ENCODE data around the gene METAP2. TPM values are rescaled to one million over a fixed set of nuclear protein-coding genes. Genes with fewer than 3 reads are reported as not detected.

METAP2 gene
- total RNA-seq, 1 donor from 2014 or later: 20.6 TPM

- TF ChIP-seq, protein P1, sequence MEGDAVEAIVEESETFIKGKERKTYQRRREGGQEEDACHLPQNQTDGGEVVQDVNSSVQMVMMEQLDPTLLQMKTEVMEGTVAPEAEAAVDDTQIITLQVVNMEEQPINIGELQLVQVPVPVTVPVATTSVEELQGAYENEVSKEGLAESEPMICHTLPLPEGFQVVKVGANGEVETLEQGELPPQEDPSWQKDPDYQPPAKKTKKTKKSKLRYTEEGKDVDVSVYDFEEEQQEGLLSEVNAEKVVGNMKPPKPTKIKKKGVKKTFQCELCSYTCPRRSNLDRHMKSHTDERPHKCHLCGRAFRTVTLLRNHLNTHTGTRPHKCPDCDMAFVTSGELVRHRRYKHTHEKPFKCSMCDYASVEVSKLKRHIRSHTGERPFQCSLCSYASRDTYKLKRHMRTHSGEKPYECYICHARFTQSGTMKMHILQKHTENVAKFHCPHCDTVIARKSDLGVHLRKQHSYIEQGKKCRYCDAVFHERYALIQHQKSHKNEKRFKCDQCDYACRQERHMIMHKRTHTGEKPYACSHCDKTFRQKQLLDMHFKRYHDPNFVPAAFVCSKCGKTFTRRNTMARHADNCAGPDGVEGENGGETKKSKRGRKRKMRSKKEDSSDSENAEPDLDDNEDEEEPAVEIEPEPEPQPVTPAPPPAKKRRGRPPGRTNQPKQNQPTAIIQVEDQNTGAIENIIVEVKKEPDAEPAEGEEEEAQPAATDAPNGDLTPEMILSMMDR (IDR thresholded peaks at IDR 0.05): no peak
Measured at GRCh38 chr12:95538656-95539055, 64.7 kb downstream of the METAP2 start.

GRCh38 chr12:95541436-95541835 is 67.5 kb downstream of the METAP2 start:
- intact Hi-C loops (cut with DNase I): no loop called here
- H3K27me3 ChIP-seq: no peaks in the 10 kb centered on the region
- no peaks in the 10 kb centered on the region for H3K4me1 ChIP-seq
- H3K4me3 ChIP-seq: no peak overlapping the region
- TF ChIP-seq, protein P1 (IDR thresholded peaks at IDR 0.05): no peak
- DNase-seq (ENCODE audit: low spot score in 2 of 2): no peak
- H3K9me3 ChIP-seq: no peaks in the 10 kb centered on the region
- no peak overlapping the region for H3K27ac ChIP-seq
- no peaks in the 10 kb centered on the region for H3K36me3 ChIP-seq

More at GRCh38 chr12:95538656-95539055, 64.7 kb downstream of the METAP2 start:
- Histone ChIP-seq H3K27ac (no peak overlapping the region), H3K4me1 (no peaks in the 10 kb centered on the region), H3K27me3 (no peaks in the 10 kb centered on the region), H3K36me3 (no peaks in the 10 kb centered on the region), H3K9me3 (no peaks in the 10 kb centered on the region), H3K4me3 (no peak overlapping the region)
- intact Hi-C loops (cut with DNase I): loop anchor here (10.0 kb wide), 1 partner anchor 464 kb away; the partner anchor contains the start of gene NR2C1
- no peak for DNase-seq (ENCODE audit: low spot score in 2 of 2)

DNA sequence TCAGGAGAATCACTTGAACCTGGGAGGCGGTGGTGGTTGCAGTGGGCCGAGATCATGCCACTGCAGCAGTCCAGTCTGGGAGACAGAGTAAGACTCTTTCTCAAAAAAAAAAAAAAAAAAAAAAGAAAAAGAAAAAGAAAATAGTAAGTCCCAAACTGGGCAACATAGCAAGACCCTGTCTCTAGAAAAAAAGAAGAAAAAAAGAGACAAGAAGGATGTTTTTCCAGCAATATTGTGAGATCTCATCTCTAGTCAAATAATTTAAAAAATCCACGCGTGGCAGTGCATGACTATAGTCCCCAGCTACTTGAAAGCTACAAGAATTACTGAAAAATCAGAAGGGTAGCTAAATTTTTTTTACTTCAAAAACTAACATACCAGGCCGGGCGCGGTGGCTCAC is 69.4 kb downstream of the METAP2 start:
- DNase-seq (ENCODE audit: low spot score in 2 of 2): no peak
- Histone ChIP-seq H3K27me3 (no peaks in the 10 kb centered on the region), H3K9me3 (no peaks in the 10 kb centered on the region), H3K27ac (no peak overlapping the region), H3K36me3 (no peaks in the 10 kb centered on the region), H3K4me3 (no peak overlapping the region), H3K4me1 (no peaks in the 10 kb centered on the region)
- intact Hi-C loops (cut with DNase I): no loop called here
- TF ChIP-seq, protein P1 (IDR thresholded peaks at IDR 0.05): no peak

GRCh38 chr12:95544756-95545155 is 70.8 kb downstream of the METAP2 start:
- H3K4me3 ChIP-seq: no peak overlapping the region
- H3K36me3 ChIP-seq: no peaks in the 10 kb centered on the region
- no peaks in the 10 kb centered on the region for H3K27me3 ChIP-seq
- no peaks in the 10 kb centered on the region for H3K9me3 ChIP-seq
- H3K4me1 ChIP-seq: no peaks in the 10 kb centered on the region
- H3K27ac ChIP-seq: no peak overlapping the region
- no peak for DNase-seq (ENCODE audit: low spot score in 2 of 2)
- intact Hi-C loops (cut with DNase I): no loop called here
- TF ChIP-seq, protein P1 (IDR thresholded peaks at IDR 0.05): no peak

DNA sequence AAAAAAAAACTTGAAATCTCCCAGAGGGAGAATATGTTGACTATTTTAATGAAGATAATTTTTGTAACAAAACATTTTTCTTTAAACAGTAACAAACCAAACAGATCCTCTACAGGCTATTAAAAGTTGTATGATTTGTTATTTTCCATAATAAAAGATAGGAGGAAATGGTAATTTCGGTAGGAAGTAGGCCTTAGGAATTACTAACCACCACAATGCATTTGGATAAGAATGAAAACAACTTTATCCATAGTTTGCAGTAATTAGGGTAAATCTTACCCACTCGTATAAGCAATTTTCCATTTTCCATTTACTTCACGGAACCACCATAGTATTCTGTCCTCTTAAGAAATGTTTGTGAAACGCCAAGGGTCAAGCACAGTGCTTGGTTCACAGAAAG is 71.4 kb downstream of the METAP2 start:
- Histone ChIP-seq H3K27me3 (no peaks in the 10 kb centered on the region), H3K9me3 (no peaks in the 10 kb centered on the region), H3K36me3 (no peaks in the 10 kb centered on the region), H3K4me1 (no peaks in the 10 kb centered on the region), H3K27ac (no peak overlapping the region), H3K4me3 (no peak overlapping the region)
- intact Hi-C loops (cut with DNase I): no loop called here
- no peak for DNase-seq (ENCODE audit: low spot score in 2 of 2)
- TF ChIP-seq, protein P1 (IDR thresholded peaks at IDR 0.05): no peak

Measured in ascending aorta (tissue), 2 donors.